DOHH2 (cell line): ENCODE data around the gene MTHFR.

ENCODE experiments used
- CTCF ChIP-seq: fragments of 200-600 bp; sonication (generic); IDR thresholded peaks from one replicate; pipeline ENCODE4 v1.5.1; 2014; ENCODE audit warnings: antibody characterized with exemption, mild to moderate bottlenecking, low read depth, low read length; ENCODE audit not compliant: poor library complexity, severe bottlenecking
- EZH2phosphoT487 ChIP-seq: fragments of 200-600 bp; sonication (generic); IDR thresholded peaks from 2 replicates; pipeline ENCODE4 v1.6.1; 2017; ENCODE audit warnings: borderline replicate concordance, mild to moderate bottlenecking, antibody characterized with exemption, low read length, moderate library complexity, mixed read lengths

- no peak for TF ChIP-seq CTCF
- TF ChIP-seq EZH2phosphoT487, result no peak
Observed at GRCh38 chr1:11782127-11782708, 23.5 kb downstream of the MTHFR start.
